ENCODE measurements around the gene GPR152.
"Not testable (repeated sequence)": the region's sequence is repeated elsewhere in the genome, so short reads cannot be mapped to it uniquely, and the experiment has no call there.

The GPR152 gene

GRCh38 chr11:67405196-67405567, 47.3 kb downstream of the GPR152 start:
- no peak for DNase-seq (ENCODE audit: insufficient read length, low spot score)
- no peak for FAIRE-seq
- TF ChIP-seq POLR2A (IDR thresholded peaks at IDR 0.05; ENCODE audit: low read depth, low read length), result no peak

GRCh38 chr11:67404515-67405195, 47.9 kb downstream of the GPR152 start:
- no peak for FAIRE-seq
- DNase-seq (ENCODE audit: insufficient read length, low spot score), result no peak
- TF ChIP-seq POLR2A (IDR thresholded peaks at IDR 0.05; ENCODE audit: low read depth, low read length), result no peak

GRCh38 chr11:67403085-67403484, 49.4 kb downstream of the GPR152 start:
- DNase-seq (ENCODE audit: insufficient read length, low spot score); FAIRE-seq: not testable (repeated sequence)

- FAIRE-seq; DNase-seq (ENCODE audit: insufficient read length, low spot score): not testable (repeated sequence)
These were observed 50.2 kb downstream of the GPR152 start for GRCh38 chr11:67402192-67402839.

- peak; percentile 95 for DNase-seq (ENCODE audit: insufficient read length, low spot score)
These were observed 50.9 kb downstream of the GPR152 start, which contains the start of gene PPP1CA for GRCh38 chr11:67401495-67402191. Gene PPP1CA, minus strand, starts transcription at chr11:67401858. Its CDS starts 76 bp downstream, at chr11:67401782.

More at GRCh38 chr11:67401495-67402191, 50.9 kb downstream of the GPR152 start, which contains the start of gene PPP1CA:
- peak; percentile 88 for TF ChIP-seq POLR2A (IDR thresholded peaks at IDR 0.05; ENCODE audit: low read depth, low read length)
- FAIRE-seq, result no peak

Data from H54 (cell line).